ENCODE measurements around the gene LMX1B.

Gene LMX1B

GRCh38 chr9:126671381-126671831 is 57.7 kb downstream of the LMX1B start:
- H3K79me2 ChIP-seq (ENCODE audit: insufficient read depth, low read depth): no peaks in the 10 kb centered on the region
- H4K20me1 ChIP-seq (ENCODE audit: insufficient read depth): no peaks in the 10 kb centered on the region
- H3K27me3 ChIP-seq (ENCODE audit: insufficient read depth, low read depth): no peaks in the 10 kb centered on the region
- H3K27ac ChIP-seq: no peak overlapping the region
- H3K9ac ChIP-seq: no peak overlapping the region
- no peaks in the 10 kb centered on the region for H3K36me3 ChIP-seq (ENCODE audit: insufficient read depth)
- TF ChIP-seq, protein P1, sequence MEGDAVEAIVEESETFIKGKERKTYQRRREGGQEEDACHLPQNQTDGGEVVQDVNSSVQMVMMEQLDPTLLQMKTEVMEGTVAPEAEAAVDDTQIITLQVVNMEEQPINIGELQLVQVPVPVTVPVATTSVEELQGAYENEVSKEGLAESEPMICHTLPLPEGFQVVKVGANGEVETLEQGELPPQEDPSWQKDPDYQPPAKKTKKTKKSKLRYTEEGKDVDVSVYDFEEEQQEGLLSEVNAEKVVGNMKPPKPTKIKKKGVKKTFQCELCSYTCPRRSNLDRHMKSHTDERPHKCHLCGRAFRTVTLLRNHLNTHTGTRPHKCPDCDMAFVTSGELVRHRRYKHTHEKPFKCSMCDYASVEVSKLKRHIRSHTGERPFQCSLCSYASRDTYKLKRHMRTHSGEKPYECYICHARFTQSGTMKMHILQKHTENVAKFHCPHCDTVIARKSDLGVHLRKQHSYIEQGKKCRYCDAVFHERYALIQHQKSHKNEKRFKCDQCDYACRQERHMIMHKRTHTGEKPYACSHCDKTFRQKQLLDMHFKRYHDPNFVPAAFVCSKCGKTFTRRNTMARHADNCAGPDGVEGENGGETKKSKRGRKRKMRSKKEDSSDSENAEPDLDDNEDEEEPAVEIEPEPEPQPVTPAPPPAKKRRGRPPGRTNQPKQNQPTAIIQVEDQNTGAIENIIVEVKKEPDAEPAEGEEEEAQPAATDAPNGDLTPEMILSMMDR (conservative IDR thresholded peaks at IDR 0.05; ENCODE audit: low read depth, low read length): no peak
- H3K4me1 ChIP-seq (ENCODE audit: low read depth, poor library complexity, severe bottlenecking): no peaks in the 10 kb centered on the region
- H2AFZ ChIP-seq (ENCODE audit: low read depth): no peak overlapping the region
- H3K4me3 ChIP-seq (IDR thresholded peaks at IDR 0.05; ENCODE audit: insufficient read depth, low read depth, low read length): no peak overlapping the region
- no peak overlapping the region for H3K4me2 ChIP-seq

DNA sequence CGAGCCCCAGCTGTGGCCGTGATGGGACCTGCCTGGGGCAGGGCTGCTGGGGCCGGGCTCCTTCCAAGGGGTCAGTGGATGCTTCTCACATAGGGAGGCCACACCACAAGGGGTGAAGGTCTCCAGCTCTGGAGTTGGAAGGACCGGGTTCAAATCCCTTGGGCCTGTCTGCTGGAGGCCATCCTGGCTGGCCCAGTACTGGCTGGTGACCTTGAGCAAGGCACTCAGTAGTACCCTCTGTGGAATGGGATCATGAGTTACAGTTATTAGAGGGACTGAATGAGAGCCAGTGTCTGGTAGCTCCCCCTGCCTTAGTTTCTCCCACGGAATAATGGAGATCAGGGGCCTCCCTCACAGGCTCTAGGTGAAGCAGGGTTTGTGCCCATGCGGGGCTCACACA is 58.3 kb downstream of the LMX1B start:
- Histone ChIP-seq H3K27me3 (ENCODE audit: insufficient read depth, low read depth) (no peaks in the 10 kb centered on the region), H2AFZ (ENCODE audit: low read depth) (no peak overlapping the region), H3K36me3 (ENCODE audit: insufficient read depth) (no peaks in the 10 kb centered on the region), H3K4me2 (no peak overlapping the region), H3K4me3 (IDR thresholded peaks at IDR 0.05; ENCODE audit: insufficient read depth, low read depth, low read length) (no peak overlapping the region), H3K9ac (no peak overlapping the region), H3K4me1 (ENCODE audit: low read depth, poor library complexity, severe bottlenecking) (no peaks in the 10 kb centered on the region), H3K27ac (no peak overlapping the region), H4K20me1 (ENCODE audit: insufficient read depth) (no peaks in the 10 kb centered on the region), H3K79me2 (ENCODE audit: insufficient read depth, low read depth) (no peaks in the 10 kb centered on the region)
- TF ChIP-seq, protein P1 (conservative IDR thresholded peaks at IDR 0.05; ENCODE audit: low read depth, low read length): no peak

- no peak overlapping the region for H3K9ac ChIP-seq
- no peaks in the 10 kb centered on the region for H4K20me1 ChIP-seq (ENCODE audit: insufficient read depth)
- TF ChIP-seq, protein P1 (conservative IDR thresholded peaks at IDR 0.05; ENCODE audit: low read depth, low read length): no peak
- H3K27me3 ChIP-seq (ENCODE audit: insufficient read depth, low read depth): no peaks in the 10 kb centered on the region
- no peak overlapping the region for H3K4me2 ChIP-seq
- no peaks in the 10 kb centered on the region for H3K79me2 ChIP-seq (ENCODE audit: insufficient read depth, low read depth)
- H3K4me3 ChIP-seq (IDR thresholded peaks at IDR 0.05; ENCODE audit: insufficient read depth, low read depth, low read length): no peak overlapping the region
- no peaks in the 10 kb centered on the region for H3K4me1 ChIP-seq (ENCODE audit: low read depth, poor library complexity, severe bottlenecking)
- H2AFZ ChIP-seq (ENCODE audit: low read depth): no peak overlapping the region
- H3K36me3 ChIP-seq (ENCODE audit: insufficient read depth): no peaks in the 10 kb centered on the region
- no peak overlapping the region for H3K27ac ChIP-seq
These were observed 59.0 kb downstream of the LMX1B start for GRCh38 chr9:126672634-126673284.

GRCh38 chr9:126673689-126674364 is 60.1 kb downstream of the LMX1B start:
- H2AFZ ChIP-seq (ENCODE audit: low read depth): no peak overlapping the region
- no peaks in the 10 kb centered on the region for H3K4me1 ChIP-seq (ENCODE audit: low read depth, poor library complexity, severe bottlenecking)
- no peaks in the 10 kb centered on the region for H3K79me2 ChIP-seq (ENCODE audit: insufficient read depth, low read depth)
- no peak overlapping the region for H3K27ac ChIP-seq
- H3K4me3 ChIP-seq (IDR thresholded peaks at IDR 0.05; ENCODE audit: insufficient read depth, low read depth, low read length): no peak overlapping the region
- H3K9ac ChIP-seq: no peak overlapping the region
- TF ChIP-seq, protein P1 (conservative IDR thresholded peaks at IDR 0.05; ENCODE audit: low read depth, low read length): no peak
- no peak overlapping the region for H3K4me2 ChIP-seq
- no peaks in the 10 kb centered on the region for H3K27me3 ChIP-seq (ENCODE audit: insufficient read depth, low read depth)
- no peaks in the 10 kb centered on the region for H3K36me3 ChIP-seq (ENCODE audit: insufficient read depth)
- H4K20me1 ChIP-seq (ENCODE audit: insufficient read depth): no peaks in the 10 kb centered on the region
